Mucosa of stomach (tissue), 1 donor: ENCODE measurements around the gene CACNA1S.

ENCODE experiments used
- H3K27me3 ChIP-seq: one replicate; pipeline ENCODE4 v1.7.0; 2013; ENCODE audit warnings: mild to moderate bottlenecking, low read length; ENCODE audit not compliant: control insufficient read depth, insufficient read depth
- H3K36me3 ChIP-seq: one replicate; pipeline ENCODE4 v1.7.0; 2013; ENCODE audit warnings: low read length; ENCODE audit not compliant: control insufficient read depth, insufficient read depth
- H3K4me1 ChIP-seq: one replicate; pipeline ENCODE4 v1.7.0; 2013; ENCODE audit warnings: mild to moderate bottlenecking, low read length; ENCODE audit not compliant: control insufficient read depth, insufficient read depth
- H3K4me3 ChIP-seq: one replicate; pipeline ENCODE4 v1.7.0; 2013; ENCODE audit warnings: low read length
- H3K9ac ChIP-seq: one replicate; pipeline ENCODE4 v1.7.0; 2013; ENCODE audit warnings: mild to moderate bottlenecking, low read length, moderate library complexity
- H3K9me3 ChIP-seq: one replicate; pipeline ENCODE4 v1.7.0; 2013; ENCODE audit warnings: mild to moderate bottlenecking, low read length, moderate library complexity; ENCODE audit not compliant: control insufficient read depth
- donor health status: Pancreatic carcinoma.

CACNA1S gene

GRCh38 chr1:201080135-201080534 is 32.1 kb downstream of the CACNA1S start:
- Histone ChIP-seq H3K36me3 (no peaks in the 10 kb centered on the region), H3K9me3 (no peaks in the 10 kb centered on the region), H3K4me1 (no peaks in the 10 kb centered on the region), H3K9ac (no peak overlapping the region), H3K4me3 (no peak overlapping the region), H3K27me3 (peaks cover 10% of the 10 kb centered on the region)

- peaks cover 1% of the 10 kb centered on the region for H3K27me3 ChIP-seq
- H3K4me3 ChIP-seq = no peak overlapping the region
- H3K4me1 ChIP-seq = no peaks in the 10 kb centered on the region
- H3K36me3 ChIP-seq = no peaks in the 10 kb centered on the region
- no peak overlapping the region for H3K9ac ChIP-seq
- no peaks in the 10 kb centered on the region for H3K9me3 ChIP-seq
These were observed 34.5 kb downstream of the CACNA1S start for GRCh38 chr1:201077736-201078135.

- no peak overlapping the region for H3K9ac ChIP-seq
- no peaks in the 10 kb centered on the region for H3K27me3 ChIP-seq
- H3K4me1 ChIP-seq = no peaks in the 10 kb centered on the region
- H3K36me3 ChIP-seq = no peaks in the 10 kb centered on the region
- H3K9me3 ChIP-seq = no peaks in the 10 kb centered on the region
- no peak overlapping the region for H3K4me3 ChIP-seq
These were observed 35.1 kb downstream of the CACNA1S start for GRCh38 chr1:201077116-201077515.

GRCh38 chr1:201076092-201076491 is 36.1 kb downstream of the CACNA1S start:
- Histone ChIP-seq H3K4me1 (no peaks in the 10 kb centered on the region), H3K9me3 (no peaks in the 10 kb centered on the region), H3K9ac (no peak overlapping the region), H3K4me3 (no peak overlapping the region), H3K27me3 (no peaks in the 10 kb centered on the region), H3K36me3 (no peaks in the 10 kb centered on the region)

GRCh38 chr1:201074018-201074417 is 38.2 kb downstream of the CACNA1S start:
- Histone ChIP-seq H3K9ac (no peak overlapping the region), H3K9me3 (no peaks in the 10 kb centered on the region), H3K27me3 (peaks cover 5% of the 10 kb centered on the region), H3K4me1 (no peaks in the 10 kb centered on the region), H3K36me3 (no peaks in the 10 kb centered on the region), H3K4me3 (no peak overlapping the region)

- Histone ChIP-seq H3K9me3 (no peaks in the 10 kb centered on the region), H3K27me3 (peaks cover 5% of the 10 kb centered on the region), H3K4me3 (no peak overlapping the region), H3K4me1 (no peaks in the 10 kb centered on the region), H3K36me3 (no peaks in the 10 kb centered on the region), H3K9ac (no peak overlapping the region)
These were observed 39.3 kb downstream of the CACNA1S start for GRCh38 chr1:201072922-201073321.

GRCh38 chr1:201072149-201072548 is 40.1 kb downstream of the CACNA1S start:
- no peaks in the 10 kb centered on the region for H3K9me3 ChIP-seq
- H3K36me3 ChIP-seq = no peaks in the 10 kb centered on the region
- H3K4me1 ChIP-seq = no peaks in the 10 kb centered on the region
- H3K27me3 ChIP-seq = peaks cover 6% of the 10 kb centered on the region
- H3K4me3 ChIP-seq = no peak overlapping the region
- H3K9ac ChIP-seq = no peak overlapping the region

- Histone ChIP-seq H3K9ac (no peak overlapping the region), H3K27me3 (peaks cover 10% of the 10 kb centered on the region), H3K4me3 (no peak overlapping the region), H3K9me3 (no peaks in the 10 kb centered on the region), H3K4me1 (no peaks in the 10 kb centered on the region), H3K36me3 (no peaks in the 10 kb centered on the region)
These were observed 42.6 kb downstream of the CACNA1S start for GRCh38 chr1:201069636-201070035.

GRCh38 chr1:201068976-201069375 is 43.2 kb downstream of the CACNA1S start:
- H3K4me1 ChIP-seq = no peaks in the 10 kb centered on the region
- no peaks in the 10 kb centered on the region for H3K9me3 ChIP-seq
- H3K36me3 ChIP-seq = no peaks in the 10 kb centered on the region
- H3K9ac ChIP-seq = no peak overlapping the region
- H3K27me3 ChIP-seq = peaks cover 16% of the 10 kb centered on the region
- H3K4me3 ChIP-seq = no peak overlapping the region

- Histone ChIP-seq H3K4me1 (no peaks in the 10 kb centered on the region), H3K27me3 (peaks cover 22% of the 10 kb centered on the region), H3K4me3 (no peak overlapping the region), H3K9me3 (no peaks in the 10 kb centered on the region), H3K9ac (no peak overlapping the region), H3K36me3 (no peaks in the 10 kb centered on the region)
These were observed 45.2 kb downstream of the CACNA1S start for GRCh38 chr1:201066986-201067385.

- no peak overlapping the region for H3K4me3 ChIP-seq
- H3K4me1 ChIP-seq = peaks cover 6% of the 10 kb centered on the region
- H3K9ac ChIP-seq = no peak overlapping the region
- H3K27me3 ChIP-seq = peaks cover 22% of the 10 kb centered on the region
- no peaks in the 10 kb centered on the region for H3K9me3 ChIP-seq
- no peaks in the 10 kb centered on the region for H3K36me3 ChIP-seq
These were observed 46.5 kb downstream of the CACNA1S start for GRCh38 chr1:201065686-201066085.

GRCh38 chr1:201064806-201065205 is 47.4 kb downstream of the CACNA1S start:
- H3K4me1 ChIP-seq = peaks cover 14% of the 10 kb centered on the region

GRCh38 chr1:201063145-201063544 is 49.1 kb downstream of the CACNA1S start:
- Histone ChIP-seq H3K4me3 (no peak overlapping the region), H3K27me3 (peaks cover 17% of the 10 kb centered on the region), H3K36me3 (no peaks in the 10 kb centered on the region), H3K9ac (no peak overlapping the region), H3K4me1 (peaks cover 14% of the 10 kb centered on the region), H3K9me3 (no peaks in the 10 kb centered on the region)

More at GRCh38 chr1:201064806-201065205, 47.4 kb downstream of the CACNA1S start:
- no peaks in the 10 kb centered on the region for H3K36me3 ChIP-seq
- H3K4me3 ChIP-seq = no peak overlapping the region
- H3K9me3 ChIP-seq = no peaks in the 10 kb centered on the region
- H3K27me3 ChIP-seq = peaks cover 22% of the 10 kb centered on the region
- no peak overlapping the region for H3K9ac ChIP-seq
